ENCODE data around the gene LRRFIP1. TPM values are rescaled to one million over a fixed set of nuclear protein-coding genes. Genes with fewer than 3 reads are reported as not detected.
A peak's percentile ranks its signal among the peaks of the same experiment; 100 is the strongest.

Gene LRRFIP1
- total and polyA plus RNA-seq, 2 of the 13 experiments (the other 11 are each of a cell fraction or from before 2014, with no cell fraction given) = 15.9 to 40.5 TPM

GRCh38 chr2:237585590-237586221, 41.7 kb upstream of the LRRFIP1 start (continued):
- TF ChIP-seq HMGA1 (CRISPR knock-in tag; conservative IDR thresholded peaks at IDR 0.05) (no peak), GATAD2A (CRISPR knock-in tag; IDR thresholded peaks at IDR 0.05) (peak; percentile 94), ELF3 (CRISPR knock-in tag; IDR thresholded peaks at IDR 0.05) (peak; percentile 97), ARNT2 (CRISPR knock-in tag; IDR thresholded peaks at IDR 0.05; ENCODE audit: low read depth) (peak; percentile 64), ZNF275 (CRISPR knock-in tag; IDR thresholded peaks at IDR 0.05; ENCODE audit: borderline replicate concordance) (peak; percentile 94; the same call in 1 of the 2 replicates), ZNF674 (CRISPR knock-in tag; IDR thresholded peaks at IDR 0.05; ENCODE audit: low read depth) (no peak), ZNF773 (CRISPR knock-in tag; IDR thresholded peaks at IDR 0.05; ENCODE audit: borderline replicate concordance) (no peak), ZNF138 (CRISPR knock-in tag; IDR thresholded peaks at IDR 0.05; ENCODE audit: low read depth) (no peak), CHD4 (IDR thresholded peaks at IDR 0.05; ENCODE audit: borderline replicate concordance, low read length) (0 out of 2 replicates have a peak, but pooled peaks have one; percentile 42), GATA4 (IDR thresholded peaks at IDR 0.05; ENCODE audit: borderline replicate concordance, low read depth) (peak; percentile 77; the same call in 1 of the 2 replicates), ARHGAP35 (CRISPR knock-in tag; IDR thresholded peaks at IDR 0.05; ENCODE audit: borderline replicate concordance) (no peak), PRDM10 (CRISPR knock-in tag; IDR thresholded peaks at IDR 0.05; ENCODE audit: low read depth) (no peak), BRCA1 (CRISPR knock-in tag; IDR thresholded peaks at IDR 0.05) (0 out of 2 replicates have a peak, but pooled peaks have one; percentile 80), ZNF879 (CRISPR knock-in tag; IDR thresholded peaks at IDR 0.05) (no peak), NR1H2 (CRISPR knock-in tag; IDR thresholded peaks at IDR 0.05; ENCODE audit: borderline replicate concordance, low read depth) (peak; percentile 54; the same call in 1 of the 2 replicates), RBAK (CRISPR knock-in tag; IDR thresholded peaks at IDR 0.05) (no peak), MAX (IDR thresholded peaks at IDR 0.05) (peak; percentile 65), IRX3 (CRISPR knock-in tag; IDR thresholded peaks at IDR 0.05; ENCODE audit: borderline replicate concordance, low read depth) (no peak)
- TF ChIP-seq, protein P1, sequence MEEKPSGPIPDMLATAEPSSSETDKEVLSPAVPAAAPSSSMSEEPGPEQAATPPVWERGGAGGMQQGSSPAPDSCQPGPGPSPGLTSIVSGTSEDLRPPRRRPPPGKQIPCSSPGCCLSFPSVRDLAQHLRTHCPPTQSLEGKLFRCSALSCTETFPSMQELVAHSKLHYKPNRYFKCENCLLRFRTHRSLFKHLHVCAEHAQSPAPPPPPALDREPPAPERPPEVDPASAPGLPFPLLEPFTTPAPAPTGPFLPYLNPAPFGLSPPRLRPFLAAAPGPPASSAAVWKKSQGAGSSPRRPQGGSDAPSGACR (CRISPR knock-in tag; IDR thresholded peaks at IDR 0.05) = peak; percentile 98; the same call in 1 of the 2 replicates
- TF ChIP-seq, protein P2, sequence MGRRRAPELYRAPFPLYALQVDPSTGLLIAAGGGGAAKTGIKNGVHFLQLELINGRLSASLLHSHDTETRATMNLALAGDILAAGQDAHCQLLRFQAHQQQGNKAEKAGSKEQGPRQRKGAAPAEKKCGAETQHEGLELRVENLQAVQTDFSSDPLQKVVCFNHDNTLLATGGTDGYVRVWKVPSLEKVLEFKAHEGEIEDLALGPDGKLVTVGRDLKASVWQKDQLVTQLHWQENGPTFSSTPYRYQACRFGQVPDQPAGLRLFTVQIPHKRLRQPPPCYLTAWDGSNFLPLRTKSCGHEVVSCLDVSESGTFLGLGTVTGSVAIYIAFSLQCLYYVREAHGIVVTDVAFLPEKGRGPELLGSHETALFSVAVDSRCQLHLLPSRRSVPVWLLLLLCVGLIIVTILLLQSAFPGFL (CRISPR knock-in tag; IDR thresholded peaks at IDR 0.05) = no peak
- TF ChIP-seq, protein P3, sequence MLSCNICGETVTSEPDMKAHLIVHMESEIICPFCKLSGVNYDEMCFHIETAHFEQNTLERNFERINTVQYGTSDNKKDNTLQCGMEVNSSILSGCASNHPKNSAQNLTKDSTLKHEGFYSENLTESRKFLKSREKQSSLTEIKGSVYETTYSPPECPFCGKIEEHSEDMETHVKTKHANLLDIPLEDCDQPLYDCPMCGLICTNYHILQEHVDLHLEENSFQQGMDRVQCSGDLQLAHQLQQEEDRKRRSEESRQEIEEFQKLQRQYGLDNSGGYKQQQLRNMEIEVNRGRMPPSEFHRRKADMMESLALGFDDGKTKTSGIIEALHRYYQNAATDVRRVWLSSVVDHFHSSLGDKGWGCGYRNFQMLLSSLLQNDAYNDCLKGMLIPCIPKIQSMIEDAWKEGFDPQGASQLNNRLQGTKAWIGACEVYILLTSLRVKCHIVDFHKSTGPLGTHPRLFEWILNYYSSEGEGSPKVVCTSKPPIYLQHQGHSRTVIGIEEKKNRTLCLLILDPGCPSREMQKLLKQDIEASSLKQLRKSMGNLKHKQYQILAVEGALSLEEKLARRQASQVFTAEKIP (CRISPR knock-in tag; IDR thresholded peaks at IDR 0.05; ENCODE audit: borderline replicate concordance) = no peak

Measured in HepG2 (cell line).